Measurements from ENCODE around the gene C1GALT1. TPM values are rescaled to one million over a fixed set of nuclear protein-coding genes. Genes with fewer than 3 reads are reported as not detected.

C1GALT1 gene
- total RNA-seq, 1 experiment from 2014 or later = 106 TPM

- Mint-ChIP-seq H3K4me3 (no peak overlapping the region), H3K27ac (no peak overlapping the region), H3K27me3 (ENCODE audit: low read depth) (no peaks in the 10 kb centered on the region), H3K4me1 (peaks cover 6% of the 10 kb centered on the region), H3K36me3 (no peaks in the 10 kb centered on the region), H3K9me3 (peaks cover 2% of the 10 kb centered on the region; the same call in 1 of the 2 replicates)
- POLR2A ChIA-PET = no interaction called here
- peak; percentile 79 for ATAC-seq
- CTCF ChIA-PET = no interaction called here
- TF ChIP-seq CTCF (IDR thresholded peaks at IDR 0.05) (no peak), FOXJ3 (CRISPR knock-in tag; IDR thresholded peaks at IDR 0.05; ENCODE audit: borderline replicate concordance) (no peak), ZNF263 (CRISPR knock-in tag; IDR thresholded peaks at IDR 0.05; ENCODE audit: low read depth) (no peak), NFE2L1 (CRISPR knock-in tag; IDR thresholded peaks at IDR 0.05) (no peak), TEAD1 (CRISPR knock-in tag; IDR thresholded peaks at IDR 0.05) (no peak), SMAD4 (CRISPR knock-in tag; IDR thresholded peaks at IDR 0.05) (no peak), STAT6 (CRISPR knock-in tag; conservative IDR thresholded peaks at IDR 0.05; ENCODE audit: low read depth) (no peak), ELF4 (CRISPR knock-in tag; IDR thresholded peaks at IDR 0.05; ENCODE audit: low read depth) (no peak)
- no peak for DNase-seq (ENCODE audit: low spot score)
These were observed 88.9 kb downstream of the C1GALT1 start for GRCh38 chr7:7271094-7271874.

GRCh38 chr7:7272294-7272693 is 90.0 kb downstream of the C1GALT1 start:
- Mint-ChIP-seq H3K27me3 (ENCODE audit: low read depth) (no peaks in the 10 kb centered on the region), H3K4me1 (peaks cover 4% of the 10 kb centered on the region), H3K27ac (no peak overlapping the region), H3K36me3 (no peaks in the 10 kb centered on the region), H3K9me3 (no peaks in the 10 kb centered on the region), H3K4me3 (no peak overlapping the region)
- POLR2A ChIA-PET = no interaction called here
- ATAC-seq (no peak), DNase-seq (ENCODE audit: low spot score) (no peak)
- TF ChIP-seq SOX15 (CRISPR knock-in tag; IDR thresholded peaks at IDR 0.05) = no peak
- TF ChIP-seq MLX (CRISPR knock-in tag; IDR thresholded peaks at IDR 0.05) = no peak
- CTCF ChIA-PET = no interaction called here

GRCh38 chr7:7274782-7275181 is 92.4 kb downstream of the C1GALT1 start:
- POLR2A ChIA-PET = no interaction called here
- H3K4me1 Mint-ChIP-seq = peaks cover 4% of the 10 kb centered on the region
- H3K9me3 Mint-ChIP-seq = peaks cover 10% of the 10 kb centered on the region
- DNase-seq (ENCODE audit: low spot score) (no peak), ATAC-seq (peak; percentile 43)
- no peaks in the 10 kb centered on the region for H3K36me3 Mint-ChIP-seq
- H3K27ac Mint-ChIP-seq = no peak overlapping the region
- H3K4me3 Mint-ChIP-seq = no peak overlapping the region
- CTCF ChIA-PET = no interaction called here
- no peaks in the 10 kb centered on the region for H3K27me3 Mint-ChIP-seq (ENCODE audit: low read depth)
- no peak for TF ChIP-seq FOXK1 (CRISPR knock-in tag; IDR thresholded peaks at IDR 0.05)
- no peak for TF ChIP-seq ZNF219 (CRISPR knock-in tag; IDR thresholded peaks at IDR 0.05; ENCODE audit: borderline replicate concordance)
- TF ChIP-seq TCF7 (CRISPR knock-in tag; IDR thresholded peaks at IDR 0.05; ENCODE audit: low read depth) = no peak
- TF ChIP-seq FOXP4 (CRISPR knock-in tag; IDR thresholded peaks at IDR 0.05) = no peak
- no peak for TF ChIP-seq CREM (CRISPR knock-in tag; IDR thresholded peaks at IDR 0.05)
- no peak for TF ChIP-seq MLX (CRISPR knock-in tag; IDR thresholded peaks at IDR 0.05)
- no peak for TF ChIP-seq ATF6 (CRISPR knock-in tag; IDR thresholded peaks at IDR 0.05)
- no peak for TF ChIP-seq ARID4B (CRISPR knock-in tag; IDR thresholded peaks at IDR 0.05; ENCODE audit: borderline replicate concordance)

Measured in WTC11 (cell line).